Parathyroid adenoma (tissue), 2 donors: ENCODE results near the gene TUBA4B.

ENCODE experiments used
- H2AFZ ChIP-seq: fragments of 300-600 bp; sonication (generic); one replicate; pipeline ENCODE4 v1.7.0; 2017; ENCODE audit warnings: antibody characterized with exemption, mild to moderate bottlenecking
- H3K27ac ChIP-seq: fragments of 300-600 bp; sonication (generic); one replicate; pipeline ENCODE4 v1.7.0; 2017
- H3K27me3 ChIP-seq: fragments of 300-600 bp; sonication (generic); one replicate; pipeline ENCODE4 v1.7.0; 2017; ENCODE audit warnings: low read length; ENCODE audit not compliant: control insufficient read depth, insufficient read depth
- H3K36me3 ChIP-seq: fragments of 300-600 bp; sonication (generic); one replicate; pipeline ENCODE4 v1.7.0; 2017; ENCODE audit warnings: low read length; ENCODE audit not compliant: control insufficient read depth, insufficient read depth
- H3K4me1 ChIP-seq: fragments of 300-600 bp; sonication (generic); one replicate; pipeline ENCODE4 v1.7.0; 2017; ENCODE audit warnings: control low read depth
- H3K4me2 ChIP-seq: fragments of 300-600 bp; sonication (generic); one replicate; pipeline ENCODE4 v1.7.0; 2017; ENCODE audit warnings: low read length
- H3K4me3 ChIP-seq: fragments of 300-600 bp; sonication (generic); one replicate; pipeline ENCODE4 v1.7.0; 2017; ENCODE audit warnings: low read depth, low read length
- H3K79me2 ChIP-seq: fragments of 300-600 bp; sonication (generic); one replicate; pipeline ENCODE4 v1.7.0; 2017; ENCODE audit warnings: control low read depth
- H3K9ac ChIP-seq: fragments of 300-600 bp; sonication (generic); one replicate; pipeline ENCODE4 v1.7.0; 2017; ENCODE audit warnings: mild to moderate bottlenecking
- H3K9me3 ChIP-seq: fragments of 300-600 bp; sonication (generic); one replicate; pipeline ENCODE4 v1.7.0; 2017; ENCODE audit warnings: low read length; ENCODE audit not compliant: control insufficient read depth
- TF ChIP-seq, protein P1 (sequence below): fragments of 300-600 bp; sonication (generic); IDR thresholded peaks from one replicate; pipeline ENCODE4 v1.7.0; 2017; ENCODE audit warnings: antibody characterized with exemption, mild to moderate bottlenecking
- donor health status: primary hyperparathyroidism.

TUBA4B gene

DNA sequence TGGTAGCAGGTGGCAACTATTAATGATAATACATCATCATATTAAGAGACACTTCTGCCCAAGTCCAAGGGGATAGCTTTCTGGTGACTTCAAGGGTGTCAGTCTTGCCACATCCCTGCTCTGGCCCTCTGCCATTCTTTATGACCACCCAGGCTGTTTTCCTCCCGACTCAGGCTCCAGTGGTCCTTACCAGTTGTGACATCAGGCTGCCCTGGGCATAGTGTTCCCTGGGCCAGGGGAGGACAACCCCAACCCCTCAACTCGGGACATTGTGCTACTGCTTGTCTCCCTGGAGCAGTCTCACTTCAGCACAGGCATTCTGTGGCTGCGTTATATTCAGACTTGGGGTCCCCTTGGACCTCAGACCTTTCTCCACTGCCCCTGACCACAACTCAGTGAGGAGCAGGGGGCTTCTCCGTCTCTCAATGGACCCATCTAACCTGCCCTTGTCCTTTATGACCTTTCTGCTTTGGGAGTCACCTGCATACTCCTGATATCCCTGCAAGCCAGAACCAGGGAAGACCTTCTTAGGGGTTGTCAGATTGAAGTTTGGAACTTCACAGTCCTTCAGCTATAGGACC lies 39.0 kb downstream of the TUBA4B start:
- Histone ChIP-seq H3K4me3 (no peak overlapping the region), H3K9me3 (no peaks in the 10 kb centered on the region), H3K27ac (no peak overlapping the region), H3K4me2 (no peak overlapping the region), H3K36me3 (no peaks in the 10 kb centered on the region), H3K4me1 (peaks cover 6% of the 10 kb centered on the region), H3K9ac (no peak overlapping the region), H2AFZ (no peak overlapping the region), H3K79me2 (no peaks in the 10 kb centered on the region), H3K27me3 (no peaks in the 10 kb centered on the region)
- TF ChIP-seq, protein P1, sequence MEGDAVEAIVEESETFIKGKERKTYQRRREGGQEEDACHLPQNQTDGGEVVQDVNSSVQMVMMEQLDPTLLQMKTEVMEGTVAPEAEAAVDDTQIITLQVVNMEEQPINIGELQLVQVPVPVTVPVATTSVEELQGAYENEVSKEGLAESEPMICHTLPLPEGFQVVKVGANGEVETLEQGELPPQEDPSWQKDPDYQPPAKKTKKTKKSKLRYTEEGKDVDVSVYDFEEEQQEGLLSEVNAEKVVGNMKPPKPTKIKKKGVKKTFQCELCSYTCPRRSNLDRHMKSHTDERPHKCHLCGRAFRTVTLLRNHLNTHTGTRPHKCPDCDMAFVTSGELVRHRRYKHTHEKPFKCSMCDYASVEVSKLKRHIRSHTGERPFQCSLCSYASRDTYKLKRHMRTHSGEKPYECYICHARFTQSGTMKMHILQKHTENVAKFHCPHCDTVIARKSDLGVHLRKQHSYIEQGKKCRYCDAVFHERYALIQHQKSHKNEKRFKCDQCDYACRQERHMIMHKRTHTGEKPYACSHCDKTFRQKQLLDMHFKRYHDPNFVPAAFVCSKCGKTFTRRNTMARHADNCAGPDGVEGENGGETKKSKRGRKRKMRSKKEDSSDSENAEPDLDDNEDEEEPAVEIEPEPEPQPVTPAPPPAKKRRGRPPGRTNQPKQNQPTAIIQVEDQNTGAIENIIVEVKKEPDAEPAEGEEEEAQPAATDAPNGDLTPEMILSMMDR = no peak

DNA sequence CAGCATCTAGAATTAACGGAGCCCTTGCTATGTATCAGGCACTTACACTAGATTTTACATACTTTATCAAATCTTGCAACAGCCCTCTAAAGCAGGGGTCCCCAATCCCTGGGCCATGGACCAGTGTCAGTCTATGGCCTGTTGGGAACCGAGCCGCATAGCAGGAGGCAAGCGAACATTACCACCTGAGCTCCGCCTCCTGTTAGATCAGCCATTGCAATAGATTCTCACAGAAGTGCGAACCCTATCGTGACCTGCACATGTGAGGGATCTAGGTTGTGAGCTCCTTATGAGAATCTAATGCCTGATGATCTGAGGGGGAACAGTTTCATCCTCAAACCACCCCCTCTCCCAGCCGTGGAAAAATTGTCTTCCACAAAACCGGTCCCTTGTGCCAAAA lies 39.6 kb downstream of the TUBA4B start:
- Histone ChIP-seq H3K9me3 (no peaks in the 10 kb centered on the region), H3K79me2 (no peaks in the 10 kb centered on the region)

DNA sequence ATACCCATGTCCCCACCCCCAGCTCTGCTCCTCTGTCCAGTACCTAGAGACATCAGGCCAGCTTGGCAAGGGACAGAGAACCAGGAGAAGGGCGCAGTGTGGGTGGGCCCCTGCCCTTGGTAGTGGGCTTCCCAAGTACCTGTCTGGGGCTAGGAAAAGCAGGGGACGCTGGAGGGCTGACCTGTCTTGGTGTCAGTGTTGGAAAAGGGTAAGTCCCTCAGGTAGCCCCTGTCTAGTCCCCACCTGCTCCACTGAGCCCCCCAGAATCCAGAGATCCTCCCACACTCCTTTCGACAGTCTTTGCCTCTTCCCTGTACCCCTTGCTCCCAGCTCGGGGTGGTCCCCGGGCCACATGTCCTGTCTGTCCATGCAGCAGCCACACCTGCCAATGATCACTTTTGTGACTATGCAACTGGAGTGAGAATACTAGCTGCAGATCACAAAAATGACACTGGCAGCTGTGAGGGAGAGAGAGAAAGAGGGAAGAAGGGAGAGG lies 40.7 kb downstream of the TUBA4B start:
- Histone ChIP-seq H3K4me3 (no peak overlapping the region), H3K36me3 (no peaks in the 10 kb centered on the region), H3K9me3 (no peaks in the 10 kb centered on the region), H2AFZ (no peak overlapping the region), H3K4me2 (no peak overlapping the region), H3K9ac (no peak overlapping the region), H3K27me3 (no peaks in the 10 kb centered on the region), H3K27ac (no peak overlapping the region), H3K4me1 (peaks cover 6% of the 10 kb centered on the region), H3K79me2 (peaks cover 2% of the 10 kb centered on the region)
- TF ChIP-seq, protein P1 = no peak

More for the DNA sequence above, 39.6 kb downstream of the TUBA4B start:
- Histone ChIP-seq H3K4me2 (no peak overlapping the region), H2AFZ (no peak overlapping the region), H3K27ac (no peak overlapping the region), H3K4me1 (peaks cover 6% of the 10 kb centered on the region), H3K36me3 (no peaks in the 10 kb centered on the region), H3K9ac (no peak overlapping the region), H3K4me3 (no peak overlapping the region), H3K27me3 (no peaks in the 10 kb centered on the region)
- TF ChIP-seq, protein P1 = no peak

DNA sequence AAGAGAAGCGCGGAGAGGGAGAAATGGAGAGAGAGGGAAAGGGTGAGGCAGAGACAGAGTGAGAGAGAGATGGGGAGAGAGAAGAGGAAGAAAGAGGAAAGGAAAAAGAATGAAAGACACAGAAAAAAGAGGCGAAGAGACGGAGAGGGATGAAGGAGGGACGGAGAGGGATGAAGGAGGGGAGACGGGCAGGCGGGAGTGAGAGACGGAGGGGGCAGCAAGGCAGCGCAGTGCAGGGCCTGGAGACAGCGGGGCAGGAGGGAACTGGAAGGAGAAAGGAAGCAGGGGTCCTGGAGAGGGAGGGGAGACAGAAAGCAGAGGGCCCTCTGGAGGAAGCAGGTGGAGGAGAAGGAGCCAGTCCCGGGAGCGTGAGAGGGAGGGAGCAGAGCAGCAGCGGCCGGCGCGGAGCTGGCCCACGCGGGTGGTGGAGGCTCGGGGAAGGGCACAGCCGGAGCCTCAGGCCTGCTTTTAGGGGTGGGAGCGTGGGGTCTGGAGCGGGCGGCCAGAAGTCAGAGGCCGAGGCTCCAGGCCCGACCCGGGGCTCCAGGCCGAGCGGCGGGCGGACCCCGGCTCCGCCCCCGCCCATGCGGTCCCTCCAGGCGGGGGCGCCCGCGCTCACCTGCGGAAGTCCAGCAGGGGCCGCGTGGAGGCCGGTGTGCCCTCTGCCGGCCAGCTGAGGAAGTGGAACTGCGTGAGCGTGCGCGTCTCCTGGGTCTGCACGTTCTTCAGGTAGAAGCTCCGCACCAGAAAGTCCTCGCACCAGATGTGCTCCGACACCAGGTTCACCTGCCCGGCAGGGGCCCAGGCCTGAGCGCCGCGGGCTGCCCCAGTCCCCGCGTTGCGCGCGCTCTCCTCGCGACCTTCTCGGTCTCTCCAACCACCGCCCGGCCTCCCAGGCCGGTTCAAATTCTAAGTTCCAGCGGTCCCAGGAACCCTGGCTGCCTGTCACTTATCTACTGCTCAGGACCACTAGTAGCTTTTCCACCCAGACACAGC lies 41.6 kb downstream of the TUBA4B start:
- H3K9me3 ChIP-seq = no peaks in the 10 kb centered on the region
- peak overlapping the region; percentile 5 for H3K27ac ChIP-seq
- H3K9ac ChIP-seq = no peak overlapping the region
- H2AFZ ChIP-seq = peak overlapping the region; percentile 79
- H3K79me2 ChIP-seq = peaks cover 2% of the 10 kb centered on the region
- H3K36me3 ChIP-seq = no peaks in the 10 kb centered on the region
- peak overlapping the region; percentile 52 for H3K4me3 ChIP-seq
- no peaks in the 10 kb centered on the region for H3K27me3 ChIP-seq
- H3K4me2 ChIP-seq = peak overlapping the region; percentile 68
- TF ChIP-seq, protein P1 = peak; percentile 99
- H3K4me1 ChIP-seq = peaks cover 6% of the 10 kb centered on the region
